CD4-positive, CD25-positive, alpha-beta regulatory T cell (primary cell): ENCODE results near the gene ZNF445. TPM values are rescaled to one million over a fixed set of nuclear protein-coding genes. Genes with fewer than 3 reads are reported as not detected.

Experiments used
- ATAC-seq, 2 donors: fragments of 150-1000 bp; cut with Tn5 transposase; one replicate each; pipeline ENCODE4 v1.10.0; 2021; ENCODE audit warnings: low read depth in 2 of 2, moderate number of reproducible peaks in 2 of 2, moderate library complexity in 1 of 2
- DNase-seq, 3 donors: peaks; one replicate each; pipeline versions ENCODE4 v3.0.0 to v3.0.0-alpha.2; 2012 to 2022; ENCODE audit warnings: mixed read lengths in 1 of 3
- H3K27ac ChIP-seq: one replicate; pipeline ENCODE4 v1.7.0; 2013; ENCODE audit warnings: mild to moderate bottlenecking, low read length; ENCODE audit not compliant: insufficient read depth, poor library complexity, severe bottlenecking
- H3K27me3 ChIP-seq: one replicate; pipeline ENCODE4 v1.7.0; 2013; ENCODE audit warnings: low read length; ENCODE audit not compliant: control insufficient read depth, insufficient read depth
- H3K36me3 ChIP-seq: one replicate; pipeline ENCODE4 v1.7.0; 2013; ENCODE audit warnings: mild to moderate bottlenecking, low read length, moderate library complexity; ENCODE audit not compliant: control insufficient read depth, insufficient read depth
- H3K4me1 ChIP-seq: 2 replicates; pipeline ENCODE4 v1.7.0; 2013; ENCODE audit warnings: mild to moderate bottlenecking, low read length; ENCODE audit not compliant: insufficient read depth, control insufficient read depth, poor library complexity, severe bottlenecking
- H3K4me3 ChIP-seq: one replicate; pipeline ENCODE4 v1.7.0; 2013; ENCODE audit warnings: low read depth, mild to moderate bottlenecking, low read length, moderate library complexity
- H3K9me3 ChIP-seq, 2 experiments: 1 replicate in 1 of 2; 2 replicates in 1 of 2; pipeline ENCODE4 v1.7.0; 2013; ENCODE audit warnings: low read length in 2 of 2, mild to moderate bottlenecking in 1 of 2, moderate library complexity in 1 of 2; ENCODE audit not compliant: control insufficient read depth in 2 of 2
- H3K27ac Mint-ChIP-seq, 3 donors: one replicate each; pipeline ENCODE4 v1.8.0; 2020 to 2022; ENCODE audit warnings: mild to moderate bottlenecking in 3 of 3, mixed read lengths in 3 of 3, moderate library complexity in 2 of 3
- H3K27me3 Mint-ChIP-seq: one replicate; pipeline ENCODE4 v1.8.0; 2022; ENCODE audit warnings: mild to moderate bottlenecking, mixed read lengths
- H3K36me3 Mint-ChIP-seq: one replicate; pipeline ENCODE4 v1.8.0; 2020; ENCODE audit warnings: mixed read lengths
- H3K4me1 Mint-ChIP-seq, 4 donors: one replicate each; pipeline ENCODE4 v1.8.0; 2020 to 2022; ENCODE audit warnings: mixed read lengths in 4 of 4, mild to moderate bottlenecking in 1 of 4
- H3K4me3 Mint-ChIP-seq, 4 donors: one replicate each; pipeline ENCODE4 v1.8.0; 2020 to 2022; ENCODE audit warnings: mild to moderate bottlenecking in 4 of 4, mixed read lengths in 4 of 4, moderate library complexity in 3 of 4
- H3K9me3 Mint-ChIP-seq, 7 donors: one replicate each; pipeline ENCODE4 v1.8.0; 2020 to 2022; ENCODE audit warnings: mixed read lengths in 7 of 7, mild to moderate bottlenecking in 3 of 7, moderate library complexity in 2 of 7
- polyA plus RNA-seq, 4 donors: library from polyadenylated mRNA; unstranded; fragments of 300-500 nt; fragmentation: Illumina TruSeq; gene quantifications; one replicate each; pipeline ENCODE4 v1.2.3, GENCODE V29; 2021
- total RNA-seq: library from RNA; stranded (reverse); gene quantifications from one replicate; pipeline ENCODE4 v1.2.3, GENCODE V29; 2022

Gene ZNF445
- total and polyA plus RNA-seq, 5 donors from 2014 or later = 0.79 to 14.5 (median 3.8) TPM

DNA sequence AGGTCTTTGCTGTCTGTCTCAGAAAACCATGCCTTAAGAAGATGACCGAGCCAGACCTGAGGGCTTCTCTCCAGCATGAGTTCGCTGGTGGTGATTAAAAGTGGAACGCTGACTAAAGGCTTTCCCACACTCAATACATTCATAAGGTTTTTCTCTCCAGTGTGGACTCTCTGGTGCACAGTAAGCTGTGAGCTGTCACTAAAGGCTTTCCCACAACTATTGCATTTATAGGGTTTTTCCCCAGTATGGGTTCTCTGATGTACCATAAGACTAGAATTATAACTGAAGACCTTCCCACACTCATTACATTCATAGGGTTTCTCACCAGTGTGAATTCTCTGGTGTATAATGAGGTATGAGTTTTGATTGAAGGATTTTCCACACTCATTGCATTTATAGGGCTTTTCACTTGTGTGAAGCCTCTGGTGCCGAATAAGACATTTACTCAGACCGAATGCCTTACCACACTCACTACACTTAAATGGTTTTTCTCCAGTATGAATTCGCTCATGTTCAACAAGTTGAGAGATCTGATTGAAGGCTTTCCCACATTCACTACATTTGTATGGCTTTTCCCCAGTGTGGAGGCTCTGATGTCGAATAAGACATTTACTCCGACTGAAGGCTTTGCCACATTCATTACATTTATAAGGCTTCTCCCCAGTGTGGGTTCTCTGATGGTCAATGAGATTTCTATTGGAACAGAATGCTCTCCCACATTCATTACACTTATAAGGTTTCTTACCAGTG is 21.9 kb upstream of the ZNF445 start:
- ATAC-seq (no peak), DNase-seq (no peak)
- H3K9me3 ChIP-seq = peaks cover 69 to 95% of the 10 kb centered on the region in 2 experiments
- Mint-ChIP-seq H3K4me1 (peaks cover 0 to 10% (median 5%) of the 10 kb centered on the region in 4 donors), H3K4me3 (no peak overlapping the region), H3K36me3 (peaks cover 71% of the 10 kb centered on the region), H3K27ac (no peak overlapping the region), H3K27me3 (no peaks in the 10 kb centered on the region), H3K9me3 (peaks cover 0 to 81% (median 43%) of the 10 kb centered on the region in 7 donors)
- no peaks in the 10 kb centered on the region for H3K27me3 ChIP-seq
- H3K27ac ChIP-seq = no peak overlapping the region
- H3K4me3 ChIP-seq = no peak overlapping the region
- H3K4me1 ChIP-seq = no peaks in the 10 kb centered on the region
- peaks cover 42% of the 10 kb centered on the region for H3K36me3 ChIP-seq

DNA sequence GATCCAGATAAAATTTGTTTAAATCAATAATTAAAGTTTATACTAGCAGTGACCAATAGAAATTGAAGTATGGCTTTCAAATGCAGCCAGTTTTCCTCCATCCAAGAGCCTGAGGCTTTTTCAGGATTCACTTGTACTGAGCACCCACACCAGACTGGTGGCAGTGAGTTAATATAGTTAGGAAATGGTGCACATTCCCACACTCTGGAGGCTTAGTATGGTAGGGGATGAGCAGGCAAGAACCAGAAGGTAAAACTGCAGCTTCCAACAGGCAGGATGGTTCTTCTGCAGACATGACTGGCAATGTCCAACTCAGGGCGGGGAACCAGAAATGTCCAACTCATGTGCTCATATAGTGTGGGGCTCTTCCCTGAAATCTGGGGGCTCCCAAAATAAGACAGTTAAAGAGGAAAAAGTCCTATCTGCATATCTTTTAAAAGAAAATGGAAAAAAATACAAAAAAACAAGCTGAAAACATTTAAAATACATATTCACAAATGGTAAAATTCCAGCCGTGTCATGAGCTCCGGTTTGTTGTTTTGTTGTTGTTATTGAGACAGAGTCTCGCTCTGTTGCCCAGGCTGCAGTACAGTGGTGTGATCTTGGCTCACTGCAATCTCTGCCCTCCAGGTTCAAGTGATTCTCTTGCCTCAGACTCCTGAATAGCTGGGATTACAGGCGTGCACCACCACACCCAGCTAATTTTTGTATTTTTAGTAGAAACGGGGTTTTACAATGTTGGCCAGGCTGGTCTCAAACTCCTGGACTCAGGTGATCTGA is 18.4 kb upstream of the ZNF445 start:
- peaks cover 67 to 95% of the 10 kb centered on the region in 2 experiments for H3K9me3 ChIP-seq
- peaks cover 6 to 75% (median 43%) of the 10 kb centered on the region in 7 donors for H3K9me3 Mint-ChIP-seq

GRCh38 chr3:44492496-44492895 is 15.0 kb upstream of the ZNF445 start:
- peaks cover 50 to 88% of the 10 kb centered on the region in 2 experiments for H3K9me3 ChIP-seq
- no peak for DNase-seq
- Mint-ChIP-seq H3K4me3 (no peak overlapping the region), H3K27ac (no peak overlapping the region), H3K9me3 (peaks cover 2 to 66% (median 24%) of the 10 kb centered on the region in 7 donors), H3K4me1 (no peaks in the 10 kb centered on the region), H3K36me3 (peaks cover 34% of the 10 kb centered on the region), H3K27me3 (no peaks in the 10 kb centered on the region)
- H3K4me1 ChIP-seq = no peaks in the 10 kb centered on the region
- H3K4me3 ChIP-seq = no peak overlapping the region
- ATAC-seq = no peak
- H3K27me3 ChIP-seq = no peaks in the 10 kb centered on the region
- H3K36me3 ChIP-seq = no peaks in the 10 kb centered on the region
- H3K27ac ChIP-seq = no peak overlapping the region

More for the DNA sequence above, 18.4 kb upstream of the ZNF445 start:
- Histone ChIP-seq H3K27ac (no peak overlapping the region), H3K36me3 (peaks cover 23% of the 10 kb centered on the region), H3K4me1 (no peaks in the 10 kb centered on the region), H3K4me3 (no peak overlapping the region), H3K27me3 (no peaks in the 10 kb centered on the region)
- H3K4me1 Mint-ChIP-seq = peaks cover 0 to 4% (median 0%) of the 10 kb centered on the region in 4 donors
- ATAC-seq (no peak), DNase-seq (no peak)
- H3K36me3 Mint-ChIP-seq = peaks cover 57% of the 10 kb centered on the region
- H3K27me3 Mint-ChIP-seq = no peaks in the 10 kb centered on the region
- H3K4me3 Mint-ChIP-seq = no peak overlapping the region
- H3K27ac Mint-ChIP-seq = no peak overlapping the region

DNA sequence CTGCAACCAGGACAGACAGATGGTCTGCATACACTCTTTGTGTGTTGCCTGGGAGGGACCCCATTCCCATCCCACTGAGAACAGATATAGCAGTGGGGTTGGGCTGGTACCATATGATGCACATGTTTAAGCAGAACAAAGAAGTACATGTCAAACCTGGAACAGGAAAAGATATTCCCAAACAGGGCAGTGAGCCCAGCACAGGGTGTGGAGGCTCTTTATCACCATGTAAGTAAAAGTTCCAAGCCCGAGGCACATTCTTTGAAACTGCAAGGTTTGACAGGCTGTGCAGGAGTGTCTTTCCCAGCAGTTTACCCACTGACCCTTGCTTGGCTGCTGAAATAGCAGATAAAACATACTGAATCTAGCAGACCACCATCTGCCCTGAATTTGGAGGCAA is 5.3 kb upstream of the ZNF445 start:
- peaks cover 3 to 18% (median 13%) of the 10 kb centered on the region in 7 donors for H3K9me3 Mint-ChIP-seq
- peaks cover 0 to 7% (median 2%) of the 10 kb centered on the region in 4 donors for H3K4me1 Mint-ChIP-seq
- no peak overlapping the region for H3K27ac Mint-ChIP-seq
- no peak overlapping the region for H3K27ac ChIP-seq
- ATAC-seq = no peak
- H3K4me3 ChIP-seq = no peak overlapping the region
- H3K27me3 ChIP-seq = no peaks in the 10 kb centered on the region
- no peaks in the 10 kb centered on the region for H3K27me3 Mint-ChIP-seq
- peaks cover 6% of the 10 kb centered on the region for H3K36me3 Mint-ChIP-seq
- no peaks in the 10 kb centered on the region for H3K36me3 ChIP-seq
- peaks cover 7 to 12% of the 10 kb centered on the region in 2 experiments for H3K9me3 ChIP-seq
- H3K4me3 Mint-ChIP-seq = no peak overlapping the region
- H3K4me1 ChIP-seq = peaks cover 4% of the 10 kb centered on the region
- no peak for DNase-seq

DNA sequence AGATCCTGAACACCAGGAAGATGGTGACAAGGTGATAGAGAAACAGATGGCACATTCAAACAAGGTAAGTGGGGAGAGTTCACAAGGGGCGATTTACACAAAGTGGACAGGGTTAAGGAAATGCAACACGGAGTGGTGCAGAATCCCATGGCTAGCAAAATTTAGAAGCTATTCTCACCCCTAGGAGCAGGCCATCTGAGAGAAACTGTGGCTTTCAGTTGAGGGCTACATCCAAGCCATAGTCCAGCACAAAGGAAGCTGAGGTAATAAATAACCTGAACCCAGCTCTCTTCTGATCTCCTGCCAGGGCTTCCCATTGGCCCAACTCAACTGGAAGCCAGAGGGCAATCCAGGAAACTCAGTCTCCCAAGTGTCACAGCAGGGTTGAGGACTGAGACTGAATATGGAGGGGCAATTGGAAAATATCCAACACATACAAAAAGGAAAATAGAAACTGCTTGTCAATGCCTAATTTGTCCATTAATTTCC is 1.2 kb upstream of the ZNF445 start:
- ATAC-seq (no peak), DNase-seq (no peak)
- Mint-ChIP-seq H3K4me1 (peaks cover 11 to 39% (median 25%) of the 10 kb centered on the region in 4 donors), H3K27me3 (no peaks in the 10 kb centered on the region), H3K9me3 (no peaks in the 10 kb centered on the region), H3K27ac (peak overlapping the region in 2 of 3 donors; percentile 20 to 80), H3K36me3 (no peaks in the 10 kb centered on the region), H3K4me3 (peak overlapping the region; percentile 92 to 98 (median 94))
- H3K4me3 ChIP-seq = no peak overlapping the region
- no peaks in the 10 kb centered on the region for H3K9me3 ChIP-seq
- H3K27ac ChIP-seq = no peak overlapping the region
- peaks cover 22% of the 10 kb centered on the region for H3K4me1 ChIP-seq
- H3K27me3 ChIP-seq = no peaks in the 10 kb centered on the region
- no peaks in the 10 kb centered on the region for H3K36me3 ChIP-seq

DNA sequence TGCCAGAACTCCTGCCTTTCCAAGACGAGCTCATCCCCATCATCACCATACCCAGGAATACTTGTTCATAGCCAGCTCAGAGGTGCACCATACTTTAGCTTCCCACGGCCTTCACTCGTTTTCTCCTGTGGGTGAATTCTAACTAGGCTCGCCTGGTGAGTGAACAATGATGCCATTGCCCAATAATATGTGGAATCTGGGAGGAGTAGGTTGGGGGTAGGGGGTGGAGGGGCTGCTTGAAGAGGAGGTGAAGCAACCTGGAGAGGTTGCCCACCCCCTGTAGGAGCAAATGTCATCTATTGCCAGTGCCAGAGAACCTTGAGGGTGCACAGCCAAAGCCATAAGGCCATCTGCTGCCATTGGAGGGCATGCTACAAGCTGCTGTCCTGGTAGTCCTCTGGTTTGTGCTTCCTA is 592 bp upstream of the ZNF445 start:
- ATAC-seq (no peak), DNase-seq (peak in 1 of 3 donors; percentile 3)
- H3K27me3 Mint-ChIP-seq = no peaks in the 10 kb centered on the region
- peak overlapping the region; percentile 92 to 98 (median 94) for H3K4me3 Mint-ChIP-seq
- Histone ChIP-seq H3K27ac (no peak overlapping the region), H3K27me3 (no peaks in the 10 kb centered on the region), H3K4me3 (peak overlapping the region; percentile 55), H3K9me3 (no peaks in the 10 kb centered on the region), H3K36me3 (no peaks in the 10 kb centered on the region), H3K4me1 (peaks cover 22% of the 10 kb centered on the region)
- H3K27ac Mint-ChIP-seq = peak overlapping the region; percentile 48 to 80 (median 64)
- no peaks in the 10 kb centered on the region for H3K36me3 Mint-ChIP-seq
- H3K4me1 Mint-ChIP-seq = peaks cover 14 to 43% (median 29%) of the 10 kb centered on the region in 4 donors
- H3K9me3 Mint-ChIP-seq = no peaks in the 10 kb centered on the region

- H3K9me3 Mint-ChIP-seq = no peaks in the 10 kb centered on the region
- H3K9me3 ChIP-seq = no peaks in the 10 kb centered on the region
- H3K27me3 ChIP-seq = no peaks in the 10 kb centered on the region
- H3K36me3 ChIP-seq = no peaks in the 10 kb centered on the region
- peak overlapping the region; percentile 92 to 95 (median 92) for H3K4me3 Mint-ChIP-seq
- peak overlapping the region; percentile 98 for H3K4me3 ChIP-seq
- H3K4me1 Mint-ChIP-seq = peaks cover 18 to 51% (median 38%) of the 10 kb centered on the region in 4 donors
- peaks cover 22% of the 10 kb centered on the region for H3K4me1 ChIP-seq
- peak overlapping the region; percentile 40 to 84 (median 75) for H3K27ac Mint-ChIP-seq
- ATAC-seq (no peak), DNase-seq (no peak)
- no peaks in the 10 kb centered on the region for H3K36me3 Mint-ChIP-seq
- H3K27ac ChIP-seq = peak overlapping the region; percentile 47
- H3K27me3 Mint-ChIP-seq = no peaks in the 10 kb centered on the region
These were observed 533 bp downstream of the ZNF445 start for GRCh38 chr3:44476963-44477311.
